Neural cell (in vitro differentiated cells): ENCODE results near the gene XAGE3. TPM values are rescaled to one million over a fixed set of nuclear protein-coding genes. Genes with fewer than 3 reads are reported as not detected.
"Not testable (repeated sequence)": the region's sequence is repeated elsewhere in the genome, so short reads cannot be mapped to it uniquely, and the experiment has no call there.

Experiments
- H2AFZ ChIP-seq: fragments of 200-600, 300-800 bp; sonication (generic), shearing (Covaris generic); 2 replicates; pipeline ENCODE4 v1.6.0; 2014; ENCODE audit warnings: low read depth, mild to moderate bottlenecking, antibody characterized with exemption, low read length, moderate library complexity
- H3F3A ChIP-seq: fragments of 200-600 bp; shearing (Covaris generic); 2 replicates; pipeline ENCODE4 v1.6.1; 2016; ENCODE audit warnings: mild to moderate bottlenecking, moderate library complexity, mixed read lengths, antibody characterized with exemption, low read length; ENCODE audit not compliant: insufficient read depth, poor library complexity, severe bottlenecking
- H3K27ac ChIP-seq: fragments of 200-600, 300-800 bp; sonication (generic), shearing (Covaris generic); 2 replicates; pipeline ENCODE4 v1.5.1; 2014; ENCODE audit warnings: mild to moderate bottlenecking, low read length, moderate library complexity
- H3K27me3 ChIP-seq: fragments of 300-800, 200-600 bp; sonication (generic), shearing (Covaris generic); 2 replicates; pipeline ENCODE4 v1.6.0; 2014; ENCODE audit warnings: mild to moderate bottlenecking, low read depth, low read length, moderate library complexity; ENCODE audit not compliant: insufficient read depth
- H3K36me3 ChIP-seq: fragments of 300-800, 200-600 bp; sonication (generic), shearing (Covaris generic); 2 replicates; pipeline ENCODE4 v1.5.1; 2014; ENCODE audit warnings: mild to moderate bottlenecking, antibody characterized with exemption, low read length, moderate library complexity; ENCODE audit not compliant: insufficient read depth
- H3K4me2 ChIP-seq: fragments of 300-800, 200-600 bp; sonication (generic), shearing (Covaris generic); 2 replicates; pipeline ENCODE4 v1.6.0; 2014; ENCODE audit warnings: mild to moderate bottlenecking, low read length
- H3K4me3 ChIP-seq: fragments of 300-800, 200-600 bp; sonication (generic), shearing (Covaris generic); 2 replicates; pipeline ENCODE4 v1.5.1; 2014; ENCODE audit warnings: mild to moderate bottlenecking, low read length, moderate library complexity
- H3K79me2 ChIP-seq: fragments of 200-600 bp; shearing (Covaris generic); replicated peaks from 2 replicates; pipeline ENCODE4 v1.6.0; 2014; ENCODE audit warnings: mild to moderate bottlenecking, low read length, moderate library complexity; ENCODE audit not compliant: insufficient read depth
- H3K9ac ChIP-seq: fragments of 300-800, 200-600 bp; sonication (generic), shearing (Covaris generic); 2 replicates; pipeline ENCODE4 v1.6.1; 2016; ENCODE audit warnings: mild to moderate bottlenecking, low read length, mixed read lengths
- H3K9me2 ChIP-seq: fragments of 200-600 bp; shearing (Covaris generic); 2 replicates; pipeline ENCODE4 v1.6.1; 2016; ENCODE audit warnings: mild to moderate bottlenecking, low read length, mixed read lengths; ENCODE audit not compliant: insufficient read depth
- H3K9me3 ChIP-seq: fragments of 200-600, 300-800 bp; sonication (generic), shearing (Covaris generic); 2 replicates; pipeline ENCODE4 v1.6.1; 2016; ENCODE audit warnings: mild to moderate bottlenecking, mixed run types, low read length, moderate library complexity, mixed read lengths
- H4K20me1 ChIP-seq: fragments of 200-600 bp; shearing (Covaris generic); 2 replicates; pipeline ENCODE4 v1.6.1; 2016; ENCODE audit warnings: mild to moderate bottlenecking, mixed run types; ENCODE audit not compliant: insufficient read depth
- EP300 ChIP-seq: fragments of 450-650 bp; conservative IDR thresholded peaks from 2 replicates; pipeline ENCODE4 v1.6.1; 2014; ENCODE audit warnings: antibody characterized with exemption, mild to moderate bottlenecking, moderate library complexity; ENCODE audit not compliant: poor library complexity, severe bottlenecking
- MXI1 ChIP-seq: fragments of 450-650 bp; conservative IDR thresholded peaks from 2 replicates; pipeline ENCODE4 v1.6.1; 2014; ENCODE audit warnings: antibody characterized with exemption, mild to moderate bottlenecking; ENCODE audit not compliant: poor library complexity, severe bottlenecking
- POLR2AphosphoS5 ChIP-seq: IDR thresholded peaks from 2 replicates; pipeline ENCODE4 v1.6.1; 2012
- SMC3 ChIP-seq: fragments of 450-650 bp; conservative IDR thresholded peaks from 2 replicates; pipeline ENCODE4 v1.6.1; 2014; ENCODE audit warnings: antibody characterized with exemption, mild to moderate bottlenecking, moderate library complexity; ENCODE audit not compliant: poor library complexity
- TAF1 ChIP-seq: IDR thresholded peaks from 2 replicates; pipeline ENCODE4 v1.6.1; 2012; ENCODE audit warnings: low read depth
- polyA minus RNA-seq: library from RNA; depleted of rRNA, polyadenylated mRNA; stranded (reverse); fragments of >200 nt; gene quantifications from 2 replicates; pipeline ENCODE4 v1.2.3, GENCODE V29; 2014
- polyA plus RNA-seq: library from polyadenylated mRNA; depleted of rRNA; stranded (reverse); fragments of >200 nt; gene quantifications from 2 replicates; pipeline ENCODE4 v1.2.3, GENCODE V29; 2014
- TF ChIP-seq, protein P1 (sequence below): fragments of 450-650 bp; IDR thresholded peaks from 2 replicates; pipeline ENCODE4 v1.5.1; 2014; ENCODE audit warnings: antibody characterized with exemption, mild to moderate bottlenecking, moderate library complexity; ENCODE audit not compliant: poor library complexity, severe bottlenecking

XAGE3 gene, protein sequence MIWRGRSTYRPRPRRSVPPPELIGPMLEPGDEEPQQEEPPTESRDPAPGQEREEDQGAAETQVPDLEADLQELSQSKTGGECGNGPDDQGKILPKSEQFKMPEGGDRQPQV
- not detected in 2 replicates for polyA plus RNA-seq
- polyA minus RNA-seq: not detected in 2 replicates

GRCh38 chrX:52867610-52868348, at the start of gene XAGE3:
XAGE3 (minus strand) TSS chrX:52868083; CDS start chrX:52867133, 950 bp downstream.
- Histone ChIP-seq H3F3A (no peaks in the 10 kb centered on the region), H3K9ac (no peak within 1 kb of the TSS), H2AFZ (no peak within 1 kb of the TSS), H3K27me3 (no peaks in the 10 kb centered on the region), H3K36me3 (no peaks in the 10 kb centered on the region), H3K9me3 (no peaks in the 10 kb centered on the region), H3K9me2 (no peaks in the 10 kb centered on the region), H4K20me1 (no peaks in the 10 kb centered on the region), H3K4me2 (no peak within 1 kb of the TSS), H3K79me2 (no peaks in the 10 kb centered on the region), H3K4me3 (no peak within 1 kb of the TSS), H3K27ac (no peak within 1 kb of the TSS)
- TF ChIP-seq MXI1 (no peak), SMC3 (no peak), TAF1 (no peak), POLR2AphosphoS5 (no peak), EP300 (no peak)
- TF ChIP-seq, protein P1, sequence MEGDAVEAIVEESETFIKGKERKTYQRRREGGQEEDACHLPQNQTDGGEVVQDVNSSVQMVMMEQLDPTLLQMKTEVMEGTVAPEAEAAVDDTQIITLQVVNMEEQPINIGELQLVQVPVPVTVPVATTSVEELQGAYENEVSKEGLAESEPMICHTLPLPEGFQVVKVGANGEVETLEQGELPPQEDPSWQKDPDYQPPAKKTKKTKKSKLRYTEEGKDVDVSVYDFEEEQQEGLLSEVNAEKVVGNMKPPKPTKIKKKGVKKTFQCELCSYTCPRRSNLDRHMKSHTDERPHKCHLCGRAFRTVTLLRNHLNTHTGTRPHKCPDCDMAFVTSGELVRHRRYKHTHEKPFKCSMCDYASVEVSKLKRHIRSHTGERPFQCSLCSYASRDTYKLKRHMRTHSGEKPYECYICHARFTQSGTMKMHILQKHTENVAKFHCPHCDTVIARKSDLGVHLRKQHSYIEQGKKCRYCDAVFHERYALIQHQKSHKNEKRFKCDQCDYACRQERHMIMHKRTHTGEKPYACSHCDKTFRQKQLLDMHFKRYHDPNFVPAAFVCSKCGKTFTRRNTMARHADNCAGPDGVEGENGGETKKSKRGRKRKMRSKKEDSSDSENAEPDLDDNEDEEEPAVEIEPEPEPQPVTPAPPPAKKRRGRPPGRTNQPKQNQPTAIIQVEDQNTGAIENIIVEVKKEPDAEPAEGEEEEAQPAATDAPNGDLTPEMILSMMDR: no peak

DNA sequence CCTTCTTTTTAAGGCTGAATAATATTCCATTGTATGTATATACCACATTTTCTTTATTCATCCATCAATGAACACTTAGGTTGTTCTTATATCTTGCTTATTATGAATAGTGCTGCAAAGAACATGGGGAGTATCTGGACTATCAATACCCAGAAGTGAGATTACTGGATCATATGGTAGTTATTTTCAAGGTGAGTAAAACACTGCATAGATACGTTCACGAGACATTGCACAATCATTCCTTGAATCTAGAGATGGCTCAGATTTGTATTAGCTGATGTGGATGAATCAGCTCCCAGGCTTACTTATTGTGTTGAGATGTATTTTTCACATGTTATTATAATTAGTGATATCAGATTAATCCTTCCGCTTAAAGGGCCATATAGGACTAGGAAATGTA, 46.8 kb upstream of the XAGE3 start:
- H3K4me2 ChIP-seq, H3K27ac ChIP-seq, H3K79me2 ChIP-seq: not testable (repeated sequence)

DNA sequence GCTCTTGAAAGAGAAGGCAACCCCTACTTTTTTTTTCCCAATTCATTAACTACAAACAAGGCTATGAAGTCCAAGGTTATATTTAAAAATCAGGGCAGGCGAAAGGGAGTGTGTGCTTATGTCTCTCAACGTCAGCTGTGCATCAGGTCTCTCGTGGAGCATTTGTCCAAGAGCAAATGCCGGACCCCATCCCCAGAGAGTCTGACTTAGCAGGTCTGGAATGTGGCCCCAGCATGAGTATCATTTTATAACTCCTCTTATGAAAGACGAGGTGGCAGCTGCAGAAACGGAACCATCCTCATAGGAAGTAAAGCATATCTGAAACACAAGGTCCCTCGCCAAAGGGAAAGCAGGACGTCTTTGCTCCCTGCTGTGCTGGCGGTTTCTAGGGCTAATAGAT, 45.8 kb upstream of the XAGE3 start:
- not testable (repeated sequence) for H3K9me2 ChIP-seq, H4K20me1 ChIP-seq, H3K27me3 ChIP-seq, H2AFZ ChIP-seq, H3K79me2 ChIP-seq, H3K4me3 ChIP-seq, H3F3A ChIP-seq, H3K9me3 ChIP-seq, H3K4me2 ChIP-seq, H3K36me3 ChIP-seq, H3K27ac ChIP-seq, H3K9ac ChIP-seq

More for the DNA sequence above, 46.8 kb upstream of the XAGE3 start:
- not testable (repeated sequence) for H4K20me1 ChIP-seq, H3F3A ChIP-seq, H3K9me2 ChIP-seq, H3K9me3 ChIP-seq, H3K27me3 ChIP-seq, H3K4me3 ChIP-seq, H2AFZ ChIP-seq, H3K9ac ChIP-seq, H3K36me3 ChIP-seq

GRCh38 chrX:52909313-52909969, 41.6 kb upstream of the XAGE3 start:
- H3K79me2 ChIP-seq, H3K36me3 ChIP-seq, H3K27ac ChIP-seq, H3K9ac ChIP-seq, H3K9me3 ChIP-seq, H2AFZ ChIP-seq, H3K4me2 ChIP-seq, H3F3A ChIP-seq, H3K27me3 ChIP-seq, H3K4me3 ChIP-seq, H3K9me2 ChIP-seq, H4K20me1 ChIP-seq: not testable (repeated sequence)

GRCh38 chrX:52907900-52908299, 40.0 kb upstream of the XAGE3 start:
- not testable (repeated sequence) for H2AFZ ChIP-seq, H3K9ac ChIP-seq, H3K79me2 ChIP-seq, H3K27ac ChIP-seq, H3K4me3 ChIP-seq, H3K9me3 ChIP-seq, H3K9me2 ChIP-seq, H3K27me3 ChIP-seq, H3F3A ChIP-seq, H3K4me2 ChIP-seq, H4K20me1 ChIP-seq, H3K36me3 ChIP-seq

DNA sequence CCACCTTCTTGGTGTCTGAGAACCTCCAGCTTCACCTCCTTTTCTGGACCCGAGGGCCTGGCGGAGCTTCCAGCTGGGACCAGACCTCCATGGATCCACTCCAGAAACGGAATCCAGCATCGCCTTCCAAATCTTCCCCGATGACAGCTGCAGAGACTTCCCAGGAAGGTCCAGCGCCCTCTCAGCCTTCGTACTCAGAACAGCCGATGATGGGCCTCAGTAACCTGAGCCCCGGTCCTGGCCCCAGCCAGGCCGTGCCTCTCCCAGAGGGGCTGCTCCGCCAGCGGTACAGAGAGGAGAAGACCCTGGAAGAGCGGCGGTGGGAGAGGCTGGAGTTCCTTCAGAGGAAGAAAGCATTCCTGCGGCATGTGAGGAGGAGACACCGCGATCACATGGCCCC, 39.3 kb upstream of the XAGE3 start:
- not testable (repeated sequence) for H3K9ac ChIP-seq, H3K27ac ChIP-seq, H4K20me1 ChIP-seq, H3F3A ChIP-seq, H3K9me3 ChIP-seq, H3K36me3 ChIP-seq, H3K4me3 ChIP-seq, H3K9me2 ChIP-seq, H2AFZ ChIP-seq, H3K79me2 ChIP-seq, H3K27me3 ChIP-seq, H3K4me2 ChIP-seq
